ENCODE data around the gene ANKRA2.
A peak's percentile ranks its signal among the peaks of the same experiment; 100 is the strongest.

Gene ANKRA2, protein sequence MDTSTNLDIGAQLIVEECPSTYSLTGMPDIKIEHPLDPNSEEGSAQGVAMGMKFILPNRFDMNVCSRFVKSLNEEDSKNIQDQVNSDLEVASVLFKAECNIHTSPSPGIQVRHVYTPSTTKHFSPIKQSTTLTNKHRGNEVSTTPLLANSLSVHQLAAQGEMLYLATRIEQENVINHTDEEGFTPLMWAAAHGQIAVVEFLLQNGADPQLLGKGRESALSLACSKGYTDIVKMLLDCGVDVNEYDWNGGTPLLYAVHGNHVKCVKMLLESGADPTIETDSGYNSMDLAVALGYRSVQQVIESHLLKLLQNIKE

DNA sequence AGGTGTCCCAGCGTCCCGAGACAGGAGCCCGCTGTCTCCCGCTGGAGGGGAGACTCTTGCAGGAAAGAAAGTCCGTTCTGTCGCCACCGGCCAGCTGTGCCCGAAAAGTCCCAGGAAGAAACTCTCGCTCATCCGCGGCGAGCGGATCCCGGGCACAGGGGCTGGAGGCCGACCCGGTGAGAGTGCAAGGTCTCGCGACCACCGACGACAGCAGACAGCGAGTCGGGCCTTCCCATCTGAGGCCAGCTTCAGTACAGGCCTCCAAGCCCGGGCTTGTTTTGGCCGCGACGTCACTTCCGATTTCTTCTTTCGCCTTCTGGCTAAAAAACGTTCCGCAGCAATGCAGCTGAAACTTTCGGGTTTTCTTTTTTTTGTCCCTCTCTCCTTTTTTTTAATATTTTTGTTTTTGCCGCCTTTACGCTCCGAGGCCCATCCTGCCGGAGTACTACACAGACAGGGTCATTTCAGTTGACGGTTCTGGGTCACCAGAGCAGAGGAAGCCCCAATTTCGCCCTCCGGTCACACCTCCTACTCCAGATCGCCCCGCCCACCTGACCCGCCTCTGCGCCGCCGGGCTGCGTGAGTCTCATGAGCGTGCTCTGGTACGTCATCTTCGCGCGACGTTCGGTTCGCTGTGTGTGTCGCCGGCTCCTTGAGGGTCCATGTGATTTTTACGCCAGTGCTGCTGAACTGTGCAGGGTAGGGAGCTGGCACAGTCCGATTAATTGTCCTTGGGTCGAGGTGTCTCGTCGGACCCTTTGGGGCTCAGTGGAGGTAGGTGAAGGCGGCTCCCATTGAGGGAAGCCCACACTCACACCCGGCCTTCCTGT, at the start of gene ANKRA2, which contains the start of gene UTP15:
Gene ANKRA2 (minus strand): TSS at position 501 of the 830 bp plus-strand sequence. CDS start 2,758 bp downstream, outside the sequence.
Gene UTP15 (plus strand): TSS at position 605 of the 830 bp plus-strand sequence. CDS start 1,602 bp downstream, outside the sequence.
- H3K9me3 ChIP-seq, result no peaks in the 10 kb centered on the region
- H3K4me3 ChIP-seq (ENCODE audit: low read depth in 1 of 2, low read length in 1 of 2), result peak within 1 kb of the TSS; percentile 83 to 94
- H3K27me3 ChIP-seq, result no peaks in the 10 kb centered on the region
- TF ChIP-seq, protein P1, sequence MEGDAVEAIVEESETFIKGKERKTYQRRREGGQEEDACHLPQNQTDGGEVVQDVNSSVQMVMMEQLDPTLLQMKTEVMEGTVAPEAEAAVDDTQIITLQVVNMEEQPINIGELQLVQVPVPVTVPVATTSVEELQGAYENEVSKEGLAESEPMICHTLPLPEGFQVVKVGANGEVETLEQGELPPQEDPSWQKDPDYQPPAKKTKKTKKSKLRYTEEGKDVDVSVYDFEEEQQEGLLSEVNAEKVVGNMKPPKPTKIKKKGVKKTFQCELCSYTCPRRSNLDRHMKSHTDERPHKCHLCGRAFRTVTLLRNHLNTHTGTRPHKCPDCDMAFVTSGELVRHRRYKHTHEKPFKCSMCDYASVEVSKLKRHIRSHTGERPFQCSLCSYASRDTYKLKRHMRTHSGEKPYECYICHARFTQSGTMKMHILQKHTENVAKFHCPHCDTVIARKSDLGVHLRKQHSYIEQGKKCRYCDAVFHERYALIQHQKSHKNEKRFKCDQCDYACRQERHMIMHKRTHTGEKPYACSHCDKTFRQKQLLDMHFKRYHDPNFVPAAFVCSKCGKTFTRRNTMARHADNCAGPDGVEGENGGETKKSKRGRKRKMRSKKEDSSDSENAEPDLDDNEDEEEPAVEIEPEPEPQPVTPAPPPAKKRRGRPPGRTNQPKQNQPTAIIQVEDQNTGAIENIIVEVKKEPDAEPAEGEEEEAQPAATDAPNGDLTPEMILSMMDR (IDR thresholded peaks at IDR 0.05), result peak; percentile 4
- H3K27ac ChIP-seq, result peak within 1 kb of the TSS; percentile 94
- peaks cover 18 to 23% of the 10 kb centered on the region in 2 experiments for H3K4me1 ChIP-seq (ENCODE audit: control insufficient read depth in 1 of 2, insufficient read depth in 1 of 2, low read depth in 1 of 2, low read length in 1 of 2)
- peaks cover 20% of the 10 kb centered on the region for H3K36me3 ChIP-seq

DNA sequence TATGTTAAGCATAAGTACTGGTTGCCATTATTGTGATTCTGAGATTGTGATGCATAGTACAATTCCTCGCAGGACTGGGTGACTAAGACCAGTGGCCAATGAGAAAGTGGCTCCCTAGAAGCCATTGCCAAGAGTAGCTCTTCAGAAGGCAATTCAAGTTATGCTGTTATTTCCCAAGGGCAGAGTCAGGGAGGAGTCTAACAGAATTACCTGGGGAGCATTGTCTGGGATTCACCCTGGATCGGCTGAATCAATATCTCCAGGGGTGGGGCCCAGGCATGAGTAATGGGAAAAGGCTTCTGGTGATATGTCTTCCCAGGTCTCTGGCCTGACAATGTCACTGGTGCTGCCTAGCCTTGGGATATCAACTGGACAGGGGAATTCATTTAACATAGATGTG, 49.6 kb upstream of the ANKRA2 start:
- Histone ChIP-seq H3K4me1 (ENCODE audit: control insufficient read depth in 1 of 2, insufficient read depth in 1 of 2, low read depth in 1 of 2, low read length in 1 of 2) (no peaks in the 10 kb centered on the region), H3K27ac (no peak overlapping the region)
- TF ChIP-seq, protein P1 (IDR thresholded peaks at IDR 0.05), result no peak

DNA sequence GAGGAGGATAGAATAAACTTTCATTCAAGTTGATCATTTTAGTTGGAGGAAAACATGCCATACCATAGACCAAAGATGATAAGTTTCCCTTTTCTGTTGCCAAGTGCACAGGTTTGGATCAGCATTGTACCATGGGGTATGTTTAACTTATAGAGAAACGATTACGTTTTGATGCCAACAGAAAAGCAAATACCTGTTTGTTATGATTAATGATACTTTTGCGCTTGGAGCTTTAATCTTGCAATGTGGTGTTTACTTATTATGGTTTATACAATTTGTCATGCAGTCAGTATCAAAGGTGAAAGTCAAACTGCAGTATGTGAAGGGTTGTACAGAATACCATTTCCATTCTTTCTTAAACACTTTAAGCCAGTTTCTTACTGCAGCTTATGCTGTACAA, 47.4 kb upstream of the ANKRA2 start:
- H3K36me3 ChIP-seq, result no peaks in the 10 kb centered on the region
- H3K4me3 ChIP-seq (ENCODE audit: low read depth in 1 of 2, low read length in 1 of 2), result no peak overlapping the region
- H3K27ac ChIP-seq, result no peak overlapping the region
- no peaks in the 10 kb centered on the region for H3K9me3 ChIP-seq
- H3K27me3 ChIP-seq, result no peaks in the 10 kb centered on the region
- TF ChIP-seq, protein P1 (IDR thresholded peaks at IDR 0.05), result no peak
- H3K4me1 ChIP-seq (ENCODE audit: control insufficient read depth in 1 of 2, insufficient read depth in 1 of 2, low read depth in 1 of 2, low read length in 1 of 2), result no peaks in the 10 kb centered on the region

More for the DNA sequence above, 49.6 kb upstream of the ANKRA2 start:
- H3K36me3 ChIP-seq, result no peaks in the 10 kb centered on the region
- H3K27me3 ChIP-seq, result no peaks in the 10 kb centered on the region
- no peaks in the 10 kb centered on the region for H3K9me3 ChIP-seq
- no peak overlapping the region for H3K4me3 ChIP-seq (ENCODE audit: low read depth in 1 of 2, low read length in 1 of 2)

DNA sequence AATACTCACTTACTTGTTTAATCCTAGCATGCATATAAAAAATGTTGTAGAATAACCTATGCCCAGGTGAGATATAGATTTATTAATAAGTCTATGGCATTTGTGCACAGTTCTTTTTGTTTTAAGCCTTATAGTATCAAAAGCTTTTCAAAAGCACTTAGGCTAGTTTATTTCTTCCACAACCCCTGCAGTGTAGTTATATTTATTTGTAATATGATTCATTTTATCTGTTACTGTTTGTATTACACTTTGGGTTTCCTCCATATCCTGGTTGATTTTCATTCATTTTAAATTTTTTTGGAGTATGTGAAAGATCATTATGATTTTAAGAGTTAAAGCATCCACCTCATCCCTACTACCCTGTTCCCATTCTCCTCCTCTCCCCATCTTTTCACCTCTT, 41.8 kb upstream of the ANKRA2 start:
- H3K9me3 ChIP-seq, result no peaks in the 10 kb centered on the region
- no peak overlapping the region for H3K27ac ChIP-seq
- no peaks in the 10 kb centered on the region for H3K36me3 ChIP-seq
- TF ChIP-seq, protein P1 (IDR thresholded peaks at IDR 0.05), result no peak
- no peak overlapping the region for H3K4me3 ChIP-seq (ENCODE audit: low read depth in 1 of 2, low read length in 1 of 2)
- peaks cover 0 to 14% of the 10 kb centered on the region in 2 experiments for H3K4me1 ChIP-seq (ENCODE audit: control insufficient read depth in 1 of 2, insufficient read depth in 1 of 2, low read depth in 1 of 2, low read length in 1 of 2)
- no peaks in the 10 kb centered on the region for H3K27me3 ChIP-seq

DNA sequence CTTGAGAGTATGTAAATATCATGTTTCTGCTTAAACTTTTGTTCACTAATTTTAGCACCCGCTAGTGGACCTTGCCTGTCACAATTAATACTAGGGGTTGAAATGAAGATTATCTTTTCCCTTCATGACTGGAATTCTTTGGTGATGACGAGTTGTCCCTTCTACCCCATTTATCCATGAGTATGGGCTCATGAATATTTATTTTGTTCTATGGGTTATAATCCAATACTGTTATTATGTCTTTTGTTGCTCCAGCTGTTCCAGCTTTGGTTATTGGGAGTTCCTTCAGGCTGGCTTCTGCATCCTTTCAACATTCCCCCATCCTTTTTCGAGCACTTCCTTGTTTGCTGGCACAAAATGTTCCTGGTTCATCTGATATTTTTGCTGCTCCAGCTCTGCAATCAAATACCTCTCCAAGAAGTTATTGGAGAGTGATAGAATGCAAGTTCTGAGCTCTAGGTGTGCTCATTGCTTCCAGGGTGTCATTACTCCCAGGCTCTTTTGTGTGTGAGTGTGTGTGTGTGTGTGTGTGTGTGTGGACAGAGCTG, 40.8 kb upstream of the ANKRA2 start:
- Histone ChIP-seq H3K4me1 (ENCODE audit: control insufficient read depth in 1 of 2, insufficient read depth in 1 of 2, low read depth in 1 of 2, low read length in 1 of 2) (peaks cover 0 to 14% of the 10 kb centered on the region in 2 experiments), H3K4me3 (ENCODE audit: low read depth in 1 of 2, low read length in 1 of 2) (no peak overlapping the region), H3K9me3 (no peaks in the 10 kb centered on the region), H3K27ac (no peak overlapping the region), H3K36me3 (no peaks in the 10 kb centered on the region), H3K27me3 (no peaks in the 10 kb centered on the region)
- TF ChIP-seq, protein P1 (IDR thresholded peaks at IDR 0.05), result no peak
